ENCODE measurements around the gene RNPEPL1. TPM values are rescaled to one million over a fixed set of nuclear protein-coding genes. Genes with fewer than 3 reads are reported as not detected.

RNPEPL1 gene
- total RNA-seq, 1 donor from 2014 or later: 61.8 TPM

DNA sequence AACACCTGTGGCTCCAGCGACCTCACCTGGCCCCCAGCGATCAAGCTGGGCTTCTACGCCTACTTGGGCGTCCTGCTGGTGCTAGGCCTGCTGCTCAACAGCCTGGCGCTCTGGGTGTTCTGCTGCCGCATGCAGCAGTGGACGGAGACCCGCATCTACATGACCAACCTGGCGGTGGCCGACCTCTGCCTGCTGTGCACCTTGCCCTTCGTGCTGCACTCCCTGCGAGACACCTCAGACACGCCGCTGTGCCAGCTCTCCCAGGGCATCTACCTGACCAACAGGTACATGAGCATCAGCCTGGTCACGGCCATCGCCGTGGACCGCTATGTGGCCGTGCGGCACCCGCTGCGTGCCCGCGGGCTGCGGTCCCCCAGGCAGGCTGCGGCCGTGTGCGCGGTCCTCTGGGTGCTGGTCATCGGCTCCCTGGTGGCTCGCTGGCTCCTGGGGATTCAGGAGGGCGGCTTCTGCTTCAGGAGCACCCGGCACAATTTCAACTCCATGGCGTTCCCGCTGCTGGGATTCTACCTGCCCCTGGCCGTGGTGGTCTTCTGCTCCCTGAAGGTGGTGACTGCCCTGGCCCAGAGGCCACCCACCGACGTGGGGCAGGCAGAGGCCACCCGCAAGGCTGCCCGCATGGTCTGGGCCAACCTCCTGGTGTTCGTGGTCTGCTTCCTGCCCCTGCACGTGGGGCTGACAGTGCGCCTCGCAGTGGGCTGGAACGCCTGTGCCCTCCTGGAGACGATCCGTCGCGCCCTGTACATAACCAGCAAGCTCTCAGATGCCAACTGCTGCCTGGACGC lies 61.9 kb downstream of the RNPEPL1 start:
- DNase-seq (ENCODE audit: low spot score): no peak
- Mint-ChIP-seq H3K27me3 (ENCODE audit: insufficient read depth) (no peaks in the 10 kb centered on the region), H3K9me3 (peaks cover 28% of the 10 kb centered on the region), H3K4me3 (no peak overlapping the region), H3K4me1 (ENCODE audit: low read depth) (peaks cover 14% of the 10 kb centered on the region), H3K36me3 (ENCODE audit: low read depth) (peaks cover 14% of the 10 kb centered on the region), H3K27ac (no peak overlapping the region)
- intact Hi-C loops (cut with micrococcal nuclease): no loop called here

Other genes with a start within 250 kb of the RNPEPL1 start
- gene GPC1, start 132.8 kb upstream of the RNPEPL1 start, total RNA-seq: 6.2 and 6.5 TPM in 2 replicates
- gene ANKMY1, start 10.5 kb upstream of the RNPEPL1 start, total RNA-seq: 21.9 and 25.2 TPM in 2 replicates
- 8.6 and 10.7 TPM in 2 replicates for gene DUSP28, start 8.1 kb upstream of the RNPEPL1 start, total RNA-seq
- 49.8 and 55.4 TPM in 2 replicates for gene CAPN10, start 18.2 kb downstream of the RNPEPL1 start, total RNA-seq
- 7.6 and 8.2 TPM in 2 replicates for gene GPR35, start 57.0 kb downstream of the RNPEPL1 start, total RNA-seq
- not detected in 2 replicates for gene AQP12B, start 114.4 kb downstream of the RNPEPL1 start, total RNA-seq
- not detected in 2 replicates for gene AQP12A, start 123.4 kb downstream of the RNPEPL1 start, total RNA-seq

Measured in activated T-helper 1 cell treated with anti-CD3 and anti-CD28 coated beads, Interleukin-12 subunit alpha, Interleukin-12 subunit beta, Interleukin-2, Interleukin-4 antibody, amounts not matched to agents 30 ng/mL and 10 ng/mL and 1 ng/mL, durations not matched to agents 14 hours and 24 hours and 36 hours (primary cell).